Tibial artery (tissue), 4 donors: ENCODE results near the gene FAM151B.
"Not testable (repeated sequence)": the region's sequence is repeated elsewhere in the genome, so short reads cannot be mapped to it uniquely, and the experiment has no call there.

Experiments
- DNase-seq, 2 donors: peaks; one replicate each; pipeline ENCODE4 v3.0.0-alpha.2; 2019
- H3K27ac ChIP-seq, 2 donors: fragments of 200-600 bp; sonication (generic) in 1 of 2; 1 replicate in 1 of 2; 2 replicates in 1 of 2; pipeline ENCODE4 v1.5.1; 2018 to 2019; ENCODE audit warnings: mild to moderate bottlenecking in 1 of 2
- H3K27me3 ChIP-seq, 2 donors: fragments of 200-600 bp; sonication (generic) in 1 of 2; one replicate each; pipeline versions ENCODE4 v1.5.1 to v1.6.0; 2016 to 2019
- H3K36me3 ChIP-seq, 3 donors: fragments of 200-600 bp; sonication (generic) in 2 of 3; one replicate each; pipeline ENCODE4 v1.5.1; 2016 to 2019; ENCODE audit warnings: mild to moderate bottlenecking in 2 of 3
- H3K4me1 ChIP-seq, 4 donors: fragments of 200-600 bp; sonication (generic) in 2 of 4; 1 replicate in 3 of 4; 2 replicates in 1 of 4; pipeline ENCODE4 v1.5.1; 2016 to 2019
- H3K4me3 ChIP-seq, 2 donors: fragments of 200-600 bp; sonication (generic) in 1 of 2; 1 replicate in 1 of 2; 2 replicates in 1 of 2; pipeline ENCODE4 v1.5.1; 2018 to 2019; ENCODE audit warnings: mild to moderate bottlenecking in 2 of 2
- H3K9me3 ChIP-seq, 3 donors: fragments of 200-600 bp; sonication (generic) in 1 of 3; one replicate each; pipeline ENCODE4 v1.5.1; 2016 to 2019
- CTCF ChIP-seq, 2 experiments: fragments of 200-600 bp in 1 of 2; fragments of 450-650 bp in 1 of 2; IDR thresholded peaks; one replicate each; pipeline ENCODE4 v1.5.1; 2017 to 2019; ENCODE audit warnings: antibody characterized with exemption in 2 of 2, mild to moderate bottlenecking in 1 of 2, moderate library complexity in 1 of 2
- intact Hi-C: fragments of 100-400 bp; cut with DNase I; formaldehyde crosslinking; loops from one replicate; pipeline ENCODE4 v1.15.0; 2023; ENCODE audit warnings: low total_unique reads

The FAM151B gene

GRCh38 chr5:80577707-80578106 is 89.8 kb downstream of the FAM151B start:
- TF ChIP-seq CTCF (IDR thresholded peaks at IDR 0.05): no peak
- Histone ChIP-seq H3K36me3 (no peaks in the 10 kb centered on the region), H3K9me3 (no peaks in the 10 kb centered on the region), H3K27ac (no peak overlapping the region), H3K4me3 (no peak overlapping the region), H3K4me1 (no peaks in the 10 kb centered on the region), H3K27me3 (peaks cover 0 to 9% of the 10 kb centered on the region in 2 donors)
- no peak for DNase-seq
- intact Hi-C loops: no loop called here

- DNase-seq: no peak
- H3K27ac ChIP-seq: no peak overlapping the region
- H3K4me1 ChIP-seq: no peaks in the 10 kb centered on the region
- H3K4me3 ChIP-seq: no peak overlapping the region
- H3K36me3 ChIP-seq: no peaks in the 10 kb centered on the region
- no peaks in the 10 kb centered on the region for H3K9me3 ChIP-seq
- no peak for TF ChIP-seq CTCF (IDR thresholded peaks at IDR 0.05)
- intact Hi-C loops: no loop called here
- peaks cover 0 to under 1% of the 10 kb centered on the region in 2 donors for H3K27me3 ChIP-seq
Observed at GRCh38 chr5:80579050-80579449, 91.2 kb downstream of the FAM151B start.

GRCh38 chr5:80580291-80580690 is 92.4 kb downstream of the FAM151B start:
- H3K36me3 ChIP-seq, H3K27me3 ChIP-seq, intact Hi-C loops, H3K27ac ChIP-seq, H3K4me1 ChIP-seq, H3K9me3 ChIP-seq, H3K4me3 ChIP-seq, DNase-seq: not testable (repeated sequence)

- intact Hi-C loops: no loop called here
- no peak for DNase-seq
- Histone ChIP-seq H3K27ac (no peak overlapping the region), H3K9me3 (no peaks in the 10 kb centered on the region), H3K27me3 (no peaks in the 10 kb centered on the region), H3K36me3 (no peaks in the 10 kb centered on the region), H3K4me1 (no peaks in the 10 kb centered on the region), H3K4me3 (no peak overlapping the region)
- no peak for TF ChIP-seq CTCF (IDR thresholded peaks at IDR 0.05)
Observed at GRCh38 chr5:80584770-80585169, 96.9 kb downstream of the FAM151B start.

GRCh38 chr5:80588858-80589540 is 101.1 kb downstream of the FAM151B start:
- no peak overlapping the region for H3K27ac ChIP-seq
- intact Hi-C loops: no loop called here
- H3K9me3 ChIP-seq: no peaks in the 10 kb centered on the region
- DNase-seq: no peak
- TF ChIP-seq CTCF (IDR thresholded peaks at IDR 0.05): no peak
- H3K4me1 ChIP-seq: no peaks in the 10 kb centered on the region
- no peaks in the 10 kb centered on the region for H3K27me3 ChIP-seq
- no peak overlapping the region for H3K4me3 ChIP-seq
- H3K36me3 ChIP-seq: no peaks in the 10 kb centered on the region

GRCh38 chr5:80590766-80591165 is 102.9 kb downstream of the FAM151B start:
- Histone ChIP-seq H3K36me3 (no peaks in the 10 kb centered on the region), H3K27me3 (no peaks in the 10 kb centered on the region), H3K4me1 (no peaks in the 10 kb centered on the region), H3K4me3 (no peak overlapping the region), H3K27ac (no peak overlapping the region), H3K9me3 (no peaks in the 10 kb centered on the region)
- DNase-seq: no peak
- TF ChIP-seq CTCF (IDR thresholded peaks at IDR 0.05): no peak
- intact Hi-C loops: no loop called here
